ENCODE data around the gene NAPEPLD.
A peak's percentile ranks its signal among the peaks of the same experiment; 100 is the strongest.
"Not testable (repeated sequence)": the region's sequence is repeated elsewhere in the genome, so short reads cannot be mapped to it uniquely, and the experiment has no call there.

NAPEPLD gene

DNA sequence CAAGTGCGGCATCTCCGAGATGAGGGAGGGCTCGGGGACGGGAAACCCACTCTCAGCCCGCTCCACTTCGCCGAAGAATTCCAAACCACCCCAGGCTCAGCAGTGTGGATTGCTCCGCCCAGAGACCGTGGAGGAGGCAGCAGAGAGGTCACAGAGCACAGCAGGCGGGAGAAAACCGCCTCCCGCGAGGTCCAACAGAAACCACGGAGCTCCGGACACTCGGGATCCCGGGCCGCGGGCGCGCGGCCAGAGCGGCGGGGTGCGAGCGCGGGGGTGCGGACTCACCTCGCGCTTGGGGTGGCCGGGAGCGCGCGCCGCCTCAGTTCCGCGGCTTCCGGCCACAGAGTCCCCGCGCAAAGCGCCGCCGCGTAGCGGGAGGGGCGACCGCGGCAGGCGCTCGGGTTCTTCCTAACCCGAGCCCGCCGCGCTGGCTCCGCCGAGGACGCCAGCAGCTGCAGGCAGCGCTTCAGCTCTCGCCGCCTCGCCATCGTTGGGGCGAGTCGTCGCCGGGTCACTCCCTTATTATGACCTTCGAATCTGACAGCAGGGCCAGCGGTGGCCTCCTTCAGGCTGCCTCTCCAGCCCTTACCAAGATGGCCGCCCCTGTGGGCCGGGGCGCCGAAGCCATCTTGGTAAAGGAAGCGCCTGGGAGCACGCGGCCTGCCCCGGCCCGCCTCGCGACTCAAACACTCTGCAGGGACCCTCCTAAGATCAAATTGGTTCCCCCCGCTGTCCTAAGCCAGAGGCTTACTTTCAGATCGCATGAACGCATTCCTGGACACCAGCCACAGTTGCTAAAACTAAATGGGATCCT is at the start of gene NAPEPLD:
Gene NAPEPLD, minus strand, starts transcription at position 106 of the 814 bp plus-strand sequence. CDS start 20,323 bp downstream, outside the sequence.
- DNase-seq: peak; percentile 80

DNA sequence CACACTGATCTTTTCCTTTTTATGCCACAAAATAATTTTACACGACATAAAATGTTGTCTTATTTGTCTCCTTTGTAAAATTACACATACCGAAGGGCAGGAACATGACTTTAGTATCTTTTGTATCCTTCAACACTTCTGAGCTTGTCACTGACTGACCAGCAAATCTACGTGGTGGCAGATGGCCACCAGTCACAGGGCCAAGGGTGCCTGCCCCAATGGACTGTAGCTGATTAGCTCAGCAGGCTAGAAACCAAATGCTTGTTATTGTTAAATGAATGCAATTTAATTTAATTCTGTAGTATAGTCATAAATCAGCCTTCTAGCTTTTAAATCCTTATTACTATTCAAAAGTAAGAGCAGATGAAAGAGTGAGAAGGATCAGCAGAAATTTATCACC is 49.2 kb upstream of the NAPEPLD start:
- DNase-seq: not testable (repeated sequence)

DNA sequence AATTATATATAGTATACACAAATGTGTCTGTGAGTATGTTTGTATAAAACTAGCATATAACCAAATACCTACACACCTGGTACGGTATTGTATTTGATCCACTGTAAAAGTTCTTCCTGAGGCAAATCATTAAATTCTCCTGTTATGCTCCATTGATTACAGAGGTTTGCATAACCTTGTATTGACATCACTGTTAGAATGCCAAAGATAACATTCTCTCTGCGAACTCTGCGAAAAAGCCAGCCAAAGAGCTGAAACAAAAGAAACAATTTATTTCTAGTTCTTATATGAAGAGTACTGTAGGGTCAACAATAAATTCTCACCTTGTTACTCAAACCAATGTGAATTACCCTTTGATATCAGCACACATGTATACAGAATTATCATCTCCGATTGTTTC is 46.5 kb upstream of the NAPEPLD start:
- DNase-seq: not testable (repeated sequence)

DNA sequence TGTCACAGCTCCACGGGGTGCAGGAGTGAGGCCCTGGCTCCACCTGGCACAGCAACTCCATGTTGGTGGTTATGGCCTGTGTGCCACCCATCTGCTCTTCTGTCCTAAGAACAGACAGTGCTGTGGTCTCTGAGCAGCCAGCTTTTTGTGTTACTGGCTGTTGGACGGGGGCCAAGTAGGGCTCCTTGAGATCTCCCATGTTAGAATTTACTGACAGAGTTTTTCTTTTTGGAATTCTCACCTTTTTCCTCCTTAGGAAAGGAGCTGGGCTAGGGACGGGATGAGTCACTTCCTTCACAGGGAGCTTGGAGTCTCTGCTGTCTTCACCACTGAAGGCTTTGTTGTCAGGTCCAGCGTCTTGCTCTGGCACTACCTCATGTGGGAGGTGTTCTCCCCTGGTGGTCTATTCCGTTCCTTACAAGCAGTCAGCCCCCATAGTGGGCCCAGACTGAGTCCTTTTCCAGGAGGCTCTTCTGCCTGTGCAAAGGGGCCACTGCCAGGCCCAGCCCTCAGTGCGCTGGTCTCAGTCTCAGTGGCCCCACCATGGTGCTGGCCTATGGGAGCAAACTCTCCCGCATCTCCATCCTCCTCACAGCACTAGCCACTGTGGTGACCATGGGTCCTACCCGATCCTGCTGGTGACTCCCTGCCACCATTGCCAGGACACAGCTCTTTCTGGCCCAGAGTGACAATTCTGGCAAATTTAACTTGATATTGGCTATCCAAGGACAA is 23.7 kb upstream of the NAPEPLD start:
- DNase-seq: not testable (repeated sequence)

DNA sequence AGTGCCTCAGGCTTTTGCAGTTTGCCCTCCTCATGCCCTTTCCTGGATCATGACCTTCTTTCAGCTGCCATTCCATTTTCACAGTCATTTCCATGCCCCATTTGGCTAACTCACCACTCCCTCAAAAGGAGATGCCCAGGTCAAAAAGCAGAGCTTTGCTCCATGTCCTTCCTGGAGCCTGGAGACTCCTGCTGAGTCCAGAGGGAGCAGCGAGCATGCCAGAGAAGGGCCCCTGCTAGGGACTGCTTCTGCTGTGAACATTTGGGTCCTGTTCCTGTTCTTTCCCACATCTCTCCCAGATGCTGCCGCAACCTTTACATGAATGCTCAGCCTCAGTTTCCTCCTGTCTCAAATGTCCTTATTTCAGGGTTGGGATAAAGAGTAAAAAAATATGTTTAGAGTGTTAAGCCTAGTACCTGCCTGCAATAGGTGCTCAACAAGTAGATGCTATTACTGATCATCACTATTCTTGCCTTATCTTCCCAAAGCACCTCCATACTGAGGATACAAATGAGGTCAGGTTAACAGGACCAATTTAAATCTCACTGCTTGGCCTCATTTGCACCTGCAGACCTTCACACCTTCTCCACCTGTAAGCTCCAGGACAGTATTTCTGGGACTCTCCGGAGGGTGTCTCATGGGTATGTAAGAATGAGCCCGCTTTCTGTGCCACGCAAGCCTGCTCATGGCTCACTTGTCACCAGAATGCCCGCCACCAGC is 23.0 kb upstream of the NAPEPLD start:
- DNase-seq: not testable (repeated sequence)

DNA sequence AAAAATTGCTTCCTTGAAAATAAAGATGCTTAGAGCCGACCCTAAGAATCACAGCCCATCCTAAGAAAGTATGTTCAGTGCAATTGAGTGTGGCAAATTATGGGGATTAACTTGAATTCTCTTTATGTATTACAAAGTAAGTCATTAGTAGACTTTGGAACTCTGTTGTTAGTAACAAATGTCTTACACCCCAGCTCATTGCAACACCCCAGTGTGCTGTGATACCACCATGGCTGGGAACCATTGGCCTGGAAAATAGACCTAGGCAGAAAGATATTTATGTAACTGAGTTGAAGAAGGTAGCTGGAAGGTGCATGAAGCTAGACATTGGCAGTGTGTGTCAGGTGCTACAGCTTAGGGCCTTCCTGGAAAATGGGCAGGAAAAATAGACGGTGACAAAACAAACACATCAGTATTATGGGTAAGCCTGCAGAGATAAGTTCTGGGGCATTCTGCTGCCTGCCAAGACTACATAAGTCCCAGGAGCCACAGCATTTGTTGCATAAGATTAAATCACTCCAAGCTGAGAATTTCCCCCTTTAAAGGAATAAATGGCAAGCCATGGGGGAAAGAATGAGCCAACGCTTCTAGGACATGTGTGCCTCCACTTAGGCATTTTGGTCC is 18.1 kb upstream of the NAPEPLD start:
- DNase-seq: not testable (repeated sequence)

DNA sequence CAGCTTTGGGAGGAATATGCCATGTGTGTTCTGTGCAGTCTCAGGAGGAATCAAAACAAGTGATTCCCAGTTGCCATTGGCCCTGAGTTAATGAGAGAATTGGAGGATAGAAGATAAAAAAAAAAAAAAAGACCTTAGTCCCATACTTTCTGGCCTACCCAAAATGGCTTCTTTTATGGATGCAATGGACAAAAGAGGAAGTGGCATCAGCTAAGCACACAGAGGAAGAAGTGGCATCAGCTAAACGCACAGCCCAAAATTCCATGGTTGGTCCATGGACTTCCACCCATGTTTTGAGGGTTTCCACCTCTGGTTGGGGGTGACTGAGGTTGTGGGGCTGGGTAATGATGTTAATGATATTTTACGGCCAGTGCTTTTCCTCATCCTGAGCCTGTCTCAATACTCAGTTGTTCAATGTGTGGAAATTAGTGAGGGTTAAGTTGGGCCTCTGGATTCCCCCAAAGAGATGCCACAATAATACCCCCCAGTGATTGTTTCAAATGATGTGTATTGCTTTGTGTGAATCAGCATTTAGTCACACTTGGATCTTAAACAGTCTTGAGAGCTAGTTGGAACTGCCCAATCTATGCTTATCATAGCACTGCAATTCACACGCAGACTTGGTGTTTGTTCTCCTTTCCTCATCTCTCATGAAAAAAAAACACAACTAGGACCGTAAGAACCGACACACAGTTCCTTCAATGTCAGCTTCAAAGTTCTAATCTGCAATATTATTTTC is 14.4 kb upstream of the NAPEPLD start:
- not testable (repeated sequence) for DNase-seq

DNA sequence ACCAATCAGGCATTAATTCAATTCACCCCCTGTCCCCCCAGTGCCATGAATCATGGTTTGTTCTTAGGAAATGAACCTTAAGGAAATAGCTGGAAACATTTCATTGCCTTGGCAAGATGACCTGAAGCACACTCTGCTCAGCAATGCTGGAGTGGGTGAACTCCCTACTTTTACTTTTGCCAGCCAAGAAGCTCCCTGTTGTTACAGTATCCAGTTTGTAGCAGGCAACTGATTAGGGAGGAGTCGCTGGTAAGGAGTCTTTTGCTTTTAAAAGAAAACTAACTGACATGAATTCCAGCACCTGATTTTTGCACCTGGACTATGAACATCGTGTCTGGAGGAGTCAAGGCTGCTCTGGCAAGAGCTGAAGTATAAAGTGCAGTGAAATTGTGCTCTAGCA is 13.7 kb upstream of the NAPEPLD start:
- DNase-seq: not testable (repeated sequence)

DNA sequence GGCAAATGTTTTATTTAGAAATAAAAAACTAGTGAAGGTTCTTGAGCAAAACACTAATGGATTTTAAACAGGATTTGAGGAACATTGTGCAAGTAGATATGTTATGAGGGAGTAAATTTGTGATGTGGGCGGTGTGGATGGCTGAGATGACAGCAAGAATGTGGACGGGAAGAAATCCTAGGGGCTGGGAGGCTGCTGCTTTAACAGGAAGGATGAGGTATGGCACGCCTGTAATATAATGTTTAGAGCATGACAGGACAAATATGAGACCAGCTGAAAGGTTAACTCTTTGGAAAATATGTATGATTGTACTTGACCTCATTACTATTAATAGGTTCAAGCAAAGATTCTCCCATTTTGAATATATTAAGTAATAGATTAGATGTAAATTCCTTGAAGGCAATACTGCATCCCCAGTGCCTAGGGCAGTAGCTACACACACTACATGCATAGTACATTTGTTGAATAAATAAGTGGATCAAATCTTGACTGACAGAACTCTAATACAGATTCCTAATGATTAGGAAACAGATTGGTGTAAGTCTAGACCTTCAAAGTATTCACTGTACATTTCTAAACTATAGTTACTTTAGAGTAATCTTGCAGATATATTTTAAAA is 13.2 kb upstream of the NAPEPLD start:
- DNase-seq: not testable (repeated sequence)

DNA sequence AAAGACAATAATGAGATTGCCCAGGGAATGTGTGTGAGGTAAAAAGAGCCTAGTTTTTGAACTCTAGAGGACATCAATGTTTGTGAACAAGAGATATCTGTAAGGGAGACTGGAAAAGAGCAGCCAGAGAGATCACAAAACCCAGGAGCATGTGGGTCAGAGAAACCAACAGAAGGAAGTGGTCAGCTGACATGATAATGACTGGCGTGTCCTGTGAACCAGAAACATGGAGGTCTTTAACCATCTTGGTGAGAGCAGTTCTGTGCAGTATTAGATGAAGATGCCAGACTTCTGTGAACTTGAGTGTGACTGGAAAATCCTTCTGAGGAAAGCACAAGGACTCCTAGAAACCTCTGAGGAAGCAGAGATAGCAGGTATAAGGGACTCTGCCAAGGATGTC is 10.2 kb upstream of the NAPEPLD start:
- DNase-seq: not testable (repeated sequence)

DNA sequence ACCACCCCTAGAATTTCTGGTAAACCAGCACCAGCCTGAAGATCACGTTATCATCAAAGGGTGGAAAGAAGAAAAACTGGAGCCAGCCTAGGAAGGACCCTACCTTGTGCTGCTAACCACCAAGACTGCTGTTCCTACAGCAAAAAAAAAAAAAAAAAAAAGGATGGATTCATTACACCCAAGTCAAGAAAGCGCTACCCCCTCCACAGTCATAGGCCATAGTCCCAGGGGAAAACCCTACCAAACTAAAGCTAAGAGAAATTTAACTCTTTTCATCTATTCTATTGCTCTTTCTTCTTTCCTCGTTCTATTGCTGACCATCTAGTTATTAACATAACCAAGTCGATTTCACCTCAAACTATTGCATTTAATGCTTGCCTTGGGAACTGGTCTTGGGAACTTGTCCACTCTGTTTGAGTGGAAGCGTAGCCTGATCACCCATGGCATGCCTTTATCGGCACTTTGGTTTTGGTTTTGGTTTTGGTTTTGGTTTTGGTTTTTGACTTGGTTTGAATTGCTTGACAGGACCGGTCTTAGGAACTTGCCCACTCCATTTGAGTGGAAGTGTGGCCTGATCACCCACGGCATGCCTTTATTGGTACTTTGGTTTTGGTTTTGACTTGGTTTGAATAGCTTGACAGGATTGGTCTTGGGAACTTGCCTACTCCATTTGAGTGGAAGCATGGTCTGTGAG is 6.6 kb upstream of the NAPEPLD start:
- peak; percentile 56 for DNase-seq

DNA sequence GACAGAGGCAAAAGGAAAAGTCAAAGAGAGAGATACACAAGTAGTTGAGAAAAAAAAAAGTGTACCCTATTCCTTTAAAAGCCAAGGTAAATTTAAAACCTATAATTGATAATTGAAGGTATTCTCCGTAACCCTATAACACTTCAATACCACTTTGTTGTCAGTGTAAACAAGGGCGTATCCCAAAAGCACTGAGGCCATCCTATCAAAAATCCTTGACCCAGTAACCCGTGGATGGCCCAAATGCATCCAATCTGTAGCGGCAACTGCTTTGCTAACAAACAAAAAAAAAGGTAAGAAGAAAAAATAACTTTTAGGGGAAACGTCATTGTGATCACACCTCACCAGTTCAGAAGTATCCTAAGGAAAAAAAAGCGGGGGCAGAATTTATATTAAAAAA is 5.1 kb upstream of the NAPEPLD start:
- no peak for DNase-seq

DNA sequence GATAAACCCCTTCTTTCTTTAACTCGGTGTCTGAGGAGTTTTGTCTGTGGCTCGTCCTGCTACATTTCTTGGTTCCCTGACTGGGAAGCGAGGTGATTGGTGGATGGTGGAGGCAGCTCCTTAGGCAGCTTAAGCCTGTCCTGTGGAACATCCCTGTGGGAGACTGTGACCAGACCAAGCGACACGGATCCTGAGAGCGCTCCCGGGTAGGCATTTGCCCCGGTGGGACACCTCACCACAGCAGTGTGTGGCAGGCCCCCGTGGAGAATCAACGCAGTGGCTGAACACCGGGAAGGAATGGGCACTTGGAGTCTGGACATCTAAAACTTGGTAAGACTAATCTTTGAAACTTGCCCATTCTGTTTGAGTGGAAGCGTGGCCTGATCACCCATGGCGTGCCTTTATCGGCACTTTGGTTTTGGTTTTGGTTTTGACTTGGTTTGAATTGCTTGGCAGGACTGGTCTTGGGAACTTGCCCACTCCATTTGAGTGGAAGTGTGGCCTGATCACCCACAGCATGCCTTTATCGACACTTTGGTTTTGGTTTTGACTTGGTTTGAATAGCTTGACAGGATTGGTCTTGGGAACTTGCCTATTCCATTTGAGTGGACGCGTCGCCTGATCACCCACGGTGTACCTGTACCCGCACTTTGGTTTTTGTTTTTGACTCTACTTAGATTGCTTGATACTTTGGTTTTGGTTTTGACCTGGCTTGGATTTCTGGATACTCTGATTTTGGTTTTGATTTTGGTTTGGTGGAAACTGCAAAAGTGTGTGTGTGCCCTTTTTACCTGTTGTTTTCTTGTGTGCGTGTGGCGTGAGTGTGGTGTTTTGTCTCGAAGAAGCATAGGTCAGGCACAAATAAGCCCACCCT is 4.1 kb upstream of the NAPEPLD start:
- not testable (repeated sequence) for DNase-seq

DNA sequence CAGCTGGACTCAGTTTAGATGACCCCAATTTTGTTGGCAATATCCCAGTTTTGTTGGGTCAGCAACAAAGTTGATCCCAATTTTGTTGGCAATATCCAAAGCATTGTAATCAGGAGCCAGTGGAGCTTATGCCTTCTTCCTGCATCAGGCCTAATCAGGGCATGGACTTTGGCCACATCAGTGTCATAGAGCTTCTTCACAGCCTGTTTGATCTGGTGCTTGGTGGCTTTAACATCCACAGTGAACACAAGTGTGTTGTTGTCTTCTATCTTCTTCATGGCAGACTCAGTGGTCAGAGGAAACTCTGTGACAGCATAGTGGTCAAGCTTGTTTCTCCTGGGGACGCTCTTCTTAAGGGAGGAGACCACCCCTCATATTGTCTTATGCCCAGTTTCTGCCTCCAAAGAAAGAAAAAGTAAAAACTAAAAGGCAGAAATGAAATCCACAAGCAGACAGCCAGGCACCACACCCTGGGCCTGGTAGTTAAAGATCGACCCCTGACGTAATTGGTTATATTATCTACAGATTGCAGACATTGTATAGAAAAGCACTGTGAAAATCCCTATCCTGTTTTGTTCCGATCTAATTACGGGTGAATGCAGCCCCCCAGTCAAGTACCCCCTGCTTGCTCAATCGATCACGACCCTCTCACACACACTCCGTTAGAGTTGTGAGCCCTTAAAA is 3.2 kb upstream of the NAPEPLD start:
- not testable (repeated sequence) for DNase-seq

DNA sequence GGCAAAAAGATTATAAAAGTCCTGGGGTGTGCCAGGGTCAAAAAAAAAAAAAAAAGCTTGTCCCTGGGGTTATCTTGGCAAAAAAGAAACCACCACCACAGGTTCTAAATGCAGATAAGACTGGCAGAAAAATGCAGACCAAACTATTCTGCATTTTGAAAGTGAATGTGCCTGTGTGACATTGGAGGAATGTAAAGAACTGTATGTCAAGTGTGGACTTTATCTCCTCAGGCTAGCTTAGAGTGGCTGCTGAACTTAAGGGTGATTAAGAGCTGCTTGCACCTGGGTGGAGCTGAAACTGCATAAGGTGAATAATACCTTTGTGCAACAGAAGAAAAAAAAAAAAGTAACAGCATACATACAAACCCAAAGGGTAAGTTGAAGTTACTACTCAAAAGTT is 1.3 kb upstream of the NAPEPLD start:
- DNase-seq: no peak

DNA sequence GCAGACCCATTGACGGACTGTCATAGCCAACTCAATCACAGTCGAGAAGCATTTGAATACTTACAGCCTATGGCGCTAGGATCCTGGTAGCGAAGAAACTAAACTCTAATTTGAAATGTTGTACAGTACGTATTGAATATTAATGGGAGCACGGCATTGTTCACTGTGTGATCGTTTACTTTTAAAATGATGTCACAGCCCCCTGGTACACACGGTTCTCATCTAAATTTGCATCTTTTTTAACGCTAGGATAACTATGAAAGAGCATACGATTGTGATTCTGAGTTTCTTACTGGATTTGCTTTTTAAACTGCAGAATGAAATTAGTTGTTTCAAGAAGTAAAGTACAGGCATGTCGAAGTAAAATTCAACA is 895 bp upstream of the NAPEPLD start:
- DNase-seq: no peak

DNA sequence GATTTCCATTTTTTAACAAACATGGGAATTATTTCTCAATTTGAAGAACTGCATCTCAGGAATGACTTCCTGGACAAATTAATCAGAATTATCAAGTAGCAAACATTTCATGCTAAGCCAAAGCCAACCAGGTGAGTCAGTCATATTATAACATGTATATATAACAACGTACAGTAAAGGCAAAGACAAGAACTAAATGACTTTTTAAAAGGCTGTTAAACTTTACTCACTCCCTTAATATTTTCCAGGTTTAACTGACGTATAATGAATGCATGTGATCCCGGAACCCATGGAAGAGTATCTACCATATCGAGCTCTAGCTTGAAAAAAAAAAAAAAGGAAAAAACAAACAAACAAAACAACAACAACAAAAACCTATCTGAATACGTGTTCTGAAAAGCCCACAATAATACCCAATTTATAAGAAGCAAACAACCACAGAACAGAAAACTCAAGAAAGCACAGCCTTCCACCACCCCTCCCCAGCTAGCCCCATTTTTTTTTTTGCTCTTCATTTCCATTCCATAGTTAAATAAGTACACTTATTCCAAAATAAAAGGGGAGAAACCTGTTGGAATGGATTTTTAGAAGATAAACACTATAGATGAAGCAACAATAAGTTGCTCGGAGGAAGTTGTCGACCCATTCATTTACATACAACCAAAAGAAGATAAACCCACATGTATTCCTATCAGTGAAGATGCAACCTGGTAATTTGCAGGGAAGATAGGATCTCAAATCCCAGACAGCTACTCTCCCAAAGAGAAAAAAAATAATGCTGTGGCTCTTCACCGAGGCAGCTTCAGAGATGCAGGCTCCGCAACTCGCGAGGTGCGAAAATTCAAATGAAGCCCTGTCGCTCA is 537 bp downstream of the NAPEPLD start:
- no peak for DNase-seq

DNA sequence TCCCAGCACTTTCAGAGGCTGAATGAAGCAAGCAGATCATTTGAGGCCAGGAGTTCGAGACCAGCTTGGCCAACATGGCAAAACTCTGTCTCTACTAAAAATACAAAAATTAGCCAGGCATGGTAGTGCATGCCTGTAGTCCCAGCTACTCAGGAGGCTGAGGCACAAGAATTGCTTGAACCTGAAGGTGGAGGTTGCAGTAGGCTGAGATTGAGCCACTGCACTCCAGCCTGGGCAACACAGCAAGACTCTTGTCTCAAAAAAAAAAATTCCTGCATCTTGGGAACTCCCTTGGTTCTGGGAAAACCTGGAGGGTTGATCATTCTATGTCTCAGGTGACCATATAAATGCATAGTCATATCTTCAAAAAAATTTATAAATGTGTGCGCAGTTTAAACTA is 4.1 kb downstream of the NAPEPLD start:
- not testable (repeated sequence) for DNase-seq

DNA sequence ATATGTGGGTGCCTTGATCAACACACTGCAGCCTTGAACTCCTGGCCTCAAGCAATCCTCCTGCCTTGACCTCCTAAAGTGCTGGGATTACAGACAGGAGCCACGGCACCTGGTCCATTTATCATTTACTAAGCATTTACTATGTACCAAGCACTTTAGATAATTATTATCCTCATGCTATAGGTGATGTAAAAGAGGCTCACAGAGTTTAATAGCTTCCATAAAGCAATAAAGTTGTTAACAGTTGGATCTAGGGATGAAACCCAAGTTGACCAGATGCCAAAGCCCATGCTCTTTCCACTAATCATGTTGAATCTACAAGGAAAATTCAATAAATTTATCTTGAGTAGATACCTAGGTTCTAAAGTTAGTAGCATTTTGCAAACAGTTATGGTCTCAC is 5.0 kb downstream of the NAPEPLD start:
- DNase-seq: no peak

All from CD4-positive, alpha-beta T cell treated with Interleukin-17A for 1 hour (primary cell).